Activated T-helper 1 cell treated with anti-CD3 and anti-CD28 coated beads, Interleukin-12 subunit alpha, Interleukin-12 subunit beta, Interleukin-2, Interleukin-4 antibody, amounts not matched to agents 30 ng/mL and 10 ng/mL and 1 ng/mL, durations not matched to agents 14 hours and 24 hours and 36 hours (primary cell): ENCODE results near the gene RBSN. TPM values are rescaled to one million over a fixed set of nuclear protein-coding genes. Genes with fewer than 3 reads are reported as not detected.

ENCODE experiments used
- DNase-seq: peaks from one replicate; pipeline ENCODE4 v3.0.0; 2021; ENCODE audit warnings: low spot score
- H3K27ac Mint-ChIP-seq: one replicate; pipeline ENCODE4 v1.8.0; 2021; ENCODE audit warnings: mild to moderate bottlenecking, mixed read lengths
- H3K27me3 Mint-ChIP-seq: one replicate; pipeline ENCODE4 v1.8.0; 2022; ENCODE audit warnings: mild to moderate bottlenecking, moderate library complexity, mixed read lengths; ENCODE audit not compliant: insufficient read depth
- H3K36me3 Mint-ChIP-seq: one replicate; pipeline ENCODE4 v1.8.0; 2021; ENCODE audit warnings: low read depth, mixed read lengths
- H3K4me1 Mint-ChIP-seq: one replicate; pipeline ENCODE4 v1.8.0; 2021; ENCODE audit warnings: low read depth, mixed read lengths
- H3K4me3 Mint-ChIP-seq: one replicate; pipeline ENCODE4 v1.8.0; 2021; ENCODE audit warnings: mild to moderate bottlenecking, moderate library complexity, mixed read lengths
- H3K9me3 Mint-ChIP-seq: one replicate; pipeline ENCODE4 v1.8.0; 2021; ENCODE audit warnings: mixed read lengths
- intact Hi-C: fragments of 100-400 bp; cut with micrococcal nuclease; formaldehyde crosslinking; loops from one replicate; pipeline ENCODE4 v1.15.1; 2024
- total RNA-seq: library from RNA; stranded (reverse); gene quantifications from 2 replicates; pipeline ENCODE4 v1.2.3, GENCODE V29; 2022

Gene RBSN
- total RNA-seq, 1 donor from 2014 or later: 11.7 TPM

- peaks cover 31% of the 10 kb centered on the region for H3K36me3 Mint-ChIP-seq
- no peak for DNase-seq
- intact Hi-C loops: no loop called here
- no peak overlapping the region for H3K27ac Mint-ChIP-seq
- no peak overlapping the region for H3K4me3 Mint-ChIP-seq
- H3K27me3 Mint-ChIP-seq: no peaks in the 10 kb centered on the region
- no peaks in the 10 kb centered on the region for H3K9me3 Mint-ChIP-seq
- H3K4me1 Mint-ChIP-seq: no peaks in the 10 kb centered on the region
Observed at GRCh38 chr3:15023249-15023648, 75.7 kb downstream of the RBSN start.

Other genes starting within 250 kb of the RBSN start
- gene NR2C2, start 151.6 kb downstream of the RBSN start, total RNA-seq: 50.7 and 52.7 TPM in 2 replicates
- 96.5 and 105 TPM in 2 replicates for gene MRPS25, start 33.8 kb downstream of the RBSN start, total RNA-seq
- gene CAPN7, start 107.1 kb upstream of the RBSN start, total RNA-seq: 26.0 and 28.6 TPM in 2 replicates
- gene SH3BP5, start 233.4 kb upstream of the RBSN start, total RNA-seq: 28.0 and 30.3 TPM in 2 replicates